ENCODE measurements around the gene TERT.

Gene TERT

DNA sequence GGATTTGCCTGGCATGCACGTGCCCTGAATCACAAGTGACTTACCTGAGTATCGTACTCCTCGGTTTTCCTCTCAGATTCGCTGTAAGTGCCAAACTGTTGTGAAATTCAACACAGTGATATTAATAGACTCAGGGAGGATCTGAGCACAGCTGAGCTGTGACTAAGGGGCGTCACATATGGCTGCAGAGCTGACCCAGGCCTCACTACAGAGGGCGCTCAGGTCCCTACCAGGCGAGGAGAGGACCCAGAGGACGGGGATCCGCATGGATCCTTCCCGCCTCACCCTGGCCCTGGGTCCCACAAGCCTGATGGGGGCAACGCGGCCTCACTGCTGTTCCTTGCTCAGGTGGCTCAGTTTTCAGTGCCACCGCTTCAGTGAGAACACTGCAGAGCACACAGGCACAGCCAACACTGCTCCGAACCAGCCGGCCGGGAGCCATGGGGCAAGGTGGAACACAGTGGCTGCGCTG is 29.9 kb upstream of the TERT start:
- H3K4me3 ChIP-seq (ENCODE audit: low read depth, low read length), result no peak overlapping the region
- no peak for DNase-seq (ENCODE audit: low read depth)
- no peak for TF ChIP-seq CTCF (IDR thresholded peaks at IDR 0.05; ENCODE audit: control insufficient read depth, extremely low read depth, insufficient read depth)

DNA sequence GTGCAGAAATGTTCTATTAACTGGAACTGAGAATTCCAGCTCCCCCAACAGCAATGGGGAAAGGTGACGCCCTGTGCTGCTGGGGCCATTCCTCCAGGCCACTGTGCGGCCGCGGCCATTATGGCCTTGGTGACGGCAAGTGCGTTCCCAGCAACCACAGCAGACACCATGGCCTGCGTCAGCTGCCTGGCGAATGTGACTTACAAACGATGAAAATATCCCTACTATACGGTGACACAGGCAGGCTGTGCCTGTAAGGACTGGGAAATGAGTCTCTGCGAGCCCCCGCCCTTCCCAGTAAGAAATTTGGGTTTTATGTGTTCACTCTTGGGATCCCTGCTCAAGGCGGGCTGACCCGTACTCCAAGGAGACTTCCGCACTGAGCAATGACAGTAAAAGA is 29.4 kb upstream of the TERT start:
- H3K4me3 ChIP-seq (ENCODE audit: low read depth, low read length), result no peak overlapping the region
- no peak for TF ChIP-seq CTCF (IDR thresholded peaks at IDR 0.05; ENCODE audit: control insufficient read depth, extremely low read depth, insufficient read depth)
- DNase-seq (ENCODE audit: low read depth), result no peak

DNA sequence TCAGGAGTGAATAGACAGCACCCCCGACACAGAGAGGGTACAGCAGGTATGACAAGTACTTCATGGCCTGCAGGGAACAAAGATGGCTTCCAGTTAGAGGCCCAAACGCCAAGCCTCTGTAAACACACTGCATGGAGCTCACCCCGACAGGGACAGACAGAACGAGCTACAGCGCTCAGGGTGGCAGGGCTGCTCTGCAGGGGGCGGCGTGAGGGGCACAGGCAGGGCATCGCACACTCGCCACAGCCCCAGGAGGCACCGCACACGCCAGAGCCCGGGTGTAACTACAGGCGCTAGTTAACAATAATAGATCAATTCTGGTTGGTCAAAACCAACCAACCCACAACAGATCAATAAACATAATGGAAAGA is 28.9 kb upstream of the TERT start:
- H3K4me3 ChIP-seq (ENCODE audit: low read depth, low read length), result no peak overlapping the region
- DNase-seq (ENCODE audit: low read depth), result no peak
- no peak for TF ChIP-seq CTCF (IDR thresholded peaks at IDR 0.05; ENCODE audit: control insufficient read depth, extremely low read depth, insufficient read depth)

DNA sequence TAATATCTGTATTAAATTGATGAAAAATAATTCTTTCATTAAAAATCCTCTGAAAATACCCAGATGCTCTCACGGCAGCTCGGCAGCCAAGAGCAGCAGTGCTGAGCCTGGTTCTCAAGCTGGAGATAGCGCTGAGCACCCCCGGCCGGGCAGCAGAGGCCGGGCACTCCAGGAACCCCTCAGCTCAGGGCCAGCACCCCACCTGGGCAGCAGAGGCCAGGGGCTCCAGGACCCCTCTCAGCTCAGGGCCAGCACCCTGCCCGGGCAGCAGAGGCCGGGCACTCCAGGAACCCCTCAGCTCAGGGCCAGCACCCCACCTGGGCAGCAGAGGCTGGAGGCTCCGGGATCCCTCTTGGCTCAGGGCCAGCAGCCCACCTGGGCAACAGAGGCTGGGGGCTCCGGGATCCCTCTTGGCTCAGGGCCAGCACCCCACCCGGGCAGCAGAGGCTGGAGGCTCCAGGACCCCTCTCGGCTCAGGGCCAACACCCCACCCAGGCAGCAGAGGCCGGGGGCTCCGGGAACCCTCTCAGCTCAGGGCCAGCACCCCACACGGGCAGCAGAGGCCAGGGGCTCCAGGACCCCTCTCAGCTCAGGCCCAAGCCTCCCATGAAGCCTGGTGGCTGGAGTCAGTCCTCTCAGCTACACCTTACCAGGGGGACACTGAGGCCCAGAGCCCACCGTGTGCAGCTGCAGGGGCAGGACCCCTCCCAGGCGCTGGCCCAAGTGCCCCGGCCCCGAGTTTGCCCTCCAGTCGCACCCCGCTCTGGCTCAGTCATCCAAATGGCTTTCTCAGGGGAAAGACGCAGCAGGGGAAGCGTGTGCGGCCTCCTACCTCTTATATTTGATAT is 28.3 kb upstream of the TERT start:
- no peak overlapping the region for H3K4me3 ChIP-seq (ENCODE audit: low read depth, low read length)
- TF ChIP-seq CTCF (IDR thresholded peaks at IDR 0.05; ENCODE audit: control insufficient read depth, extremely low read depth, insufficient read depth), result no peak

DNA sequence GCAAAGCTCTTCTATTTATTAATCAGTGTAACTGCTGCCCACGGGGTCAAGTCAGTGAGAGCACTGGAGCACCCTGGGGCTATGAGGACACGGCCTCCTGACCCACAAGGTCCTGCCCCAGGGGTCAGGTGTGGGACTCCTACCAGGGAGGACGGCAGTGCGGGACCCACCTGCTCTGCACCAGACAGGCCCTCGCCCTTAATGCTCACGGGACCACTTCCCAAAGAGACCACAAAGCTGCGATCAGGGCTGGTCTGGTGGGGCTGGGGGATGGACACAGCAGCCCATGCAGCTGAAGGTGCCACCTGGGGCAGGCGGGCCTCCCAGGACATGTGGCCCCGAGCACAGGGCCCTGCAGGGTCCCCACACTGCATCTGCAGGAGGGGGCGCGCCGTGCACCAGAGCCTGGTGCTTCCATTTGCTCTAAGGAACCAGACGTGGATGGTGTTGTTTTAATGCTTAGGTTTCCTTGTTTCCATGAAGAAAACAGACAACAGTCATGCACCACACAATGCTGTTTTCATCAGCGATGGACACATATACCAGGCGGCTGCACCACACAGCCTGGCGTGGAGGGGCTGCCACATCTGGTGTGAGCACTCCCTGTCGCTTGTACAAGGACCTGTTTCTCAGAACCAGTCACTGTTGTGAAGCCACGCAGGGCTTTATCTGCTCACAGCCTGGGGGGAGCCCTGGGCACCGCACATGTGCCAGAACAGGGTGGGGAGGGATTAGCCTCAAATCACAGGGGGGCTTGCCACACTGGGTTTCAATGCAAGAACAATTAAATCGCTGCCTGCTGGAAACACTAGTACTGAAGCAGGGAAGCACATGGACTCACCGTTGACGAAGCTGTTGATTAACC is 27.4 kb upstream of the TERT start:
- no peak for TF ChIP-seq CTCF (IDR thresholded peaks at IDR 0.05; ENCODE audit: control insufficient read depth, extremely low read depth, insufficient read depth)
- DNase-seq (ENCODE audit: low read depth), result no peak
- H3K4me3 ChIP-seq (ENCODE audit: low read depth, low read length), result no peak overlapping the region

More for the DNA sequence above, 28.3 kb upstream of the TERT start:
- no peak for DNase-seq (ENCODE audit: low read depth)

DNA sequence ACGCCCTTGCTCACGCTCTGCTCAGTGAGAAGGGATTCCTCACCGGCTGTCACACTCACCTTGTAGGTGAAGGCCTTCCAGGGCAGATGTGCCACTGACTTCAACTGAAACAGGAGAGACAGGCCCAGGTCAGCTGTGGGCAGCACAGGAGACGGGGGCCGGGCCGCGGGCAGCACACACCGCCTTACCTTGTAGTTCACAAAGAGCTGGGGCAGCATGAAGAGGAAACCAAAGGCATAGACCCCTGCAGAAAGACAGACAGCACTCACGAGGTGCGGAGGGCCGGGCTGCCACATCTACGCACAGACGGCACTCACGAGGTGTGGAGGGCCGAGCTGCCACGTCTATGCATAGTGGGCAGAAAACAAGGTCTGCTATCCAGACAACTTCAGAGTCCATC is 26.7 kb upstream of the TERT start:
- H3K4me3 ChIP-seq (ENCODE audit: low read depth, low read length), result no peak overlapping the region
- TF ChIP-seq CTCF (IDR thresholded peaks at IDR 0.05; ENCODE audit: control insufficient read depth, extremely low read depth, insufficient read depth), result no peak

More for the DNA sequence above, 26.7 kb upstream of the TERT start:
- no peak for DNase-seq (ENCODE audit: low read depth)
